Measurements from ENCODE around the gene COL4A1.

COL4A1 gene

DNA sequence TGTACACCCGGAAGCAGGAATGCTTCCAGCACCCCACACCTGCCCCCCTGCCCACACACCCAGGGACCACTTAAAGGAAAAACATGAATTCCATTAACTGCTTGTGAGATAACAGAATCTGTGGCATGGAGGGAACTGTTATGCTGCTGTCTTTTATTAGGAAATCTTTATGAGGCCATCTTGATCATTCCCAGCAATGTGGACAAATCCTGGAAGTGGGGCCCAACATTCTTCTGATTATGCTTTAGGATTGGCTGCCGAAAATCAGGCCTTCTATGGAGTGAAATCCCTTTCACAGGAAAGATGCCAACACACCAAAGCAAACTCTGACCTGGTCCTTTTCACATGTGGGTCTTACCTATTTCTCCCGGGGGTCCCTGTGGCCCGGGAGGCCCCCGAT lies 114.5 kb downstream of the COL4A1 start:
- Histone ChIP-seq H3K27ac (ENCODE audit: low read length) (no peak overlapping the region), H3K4me3 (ENCODE audit: low read length in 2 of 2) (no peak overlapping the region), H3K27me3 (ENCODE audit: control insufficient read depth in 1 of 2, insufficient read depth in 2 of 2, low read length in 2 of 2) (no peaks in the 10 kb centered on the region), H3K4me1 (ENCODE audit: control insufficient read depth, insufficient read depth, low read length) (peaks cover 16% of the 10 kb centered on the region), H3K9ac (ENCODE audit: low read length in 2 of 2) (no peak overlapping the region), H3K36me3 (ENCODE audit: control insufficient read depth in 2 of 2, insufficient read depth in 2 of 2, low read length in 2 of 2) (peaks cover 76 to 85% of the 10 kb centered on the region in 2 donors), H3K9me3 (ENCODE audit: control insufficient read depth in 2 of 2, low read length in 2 of 2) (no peaks in the 10 kb centered on the region)

DNA sequence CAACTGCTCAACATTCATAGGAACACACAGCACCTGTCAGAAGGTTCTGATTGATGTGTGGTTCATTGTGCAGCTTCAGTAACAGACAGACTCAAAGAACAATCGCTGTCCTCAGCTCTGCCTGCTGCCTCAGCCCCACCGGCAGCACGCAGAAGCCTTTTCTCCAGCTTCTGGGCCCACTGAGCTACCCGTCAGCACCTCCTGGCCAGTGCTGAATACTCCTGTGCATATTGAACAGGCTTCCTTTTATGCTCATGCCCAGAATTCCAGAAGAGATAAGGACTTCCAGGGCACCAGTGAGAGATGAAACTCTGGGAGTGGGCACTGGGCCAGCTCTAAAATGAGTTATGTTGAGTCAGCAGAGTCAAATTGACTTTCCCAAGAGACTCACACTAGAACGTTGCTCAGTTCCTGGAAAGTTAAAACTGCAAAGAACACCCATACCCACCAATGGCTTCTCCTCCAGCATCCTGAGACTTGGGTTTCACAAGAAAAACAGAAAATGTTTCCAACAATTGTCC lies 119.3 kb downstream of the COL4A1 start:
- H3K9ac ChIP-seq (ENCODE audit: low read length in 2 of 2): no peak overlapping the region
- peaks cover 71 to 77% of the 10 kb centered on the region in 2 donors for H3K36me3 ChIP-seq (ENCODE audit: control insufficient read depth in 2 of 2, insufficient read depth in 2 of 2, low read length in 2 of 2)
- no peaks in the 10 kb centered on the region for H3K27me3 ChIP-seq (ENCODE audit: control insufficient read depth in 1 of 2, insufficient read depth in 2 of 2, low read length in 2 of 2)
- peaks cover 10% of the 10 kb centered on the region for H3K4me1 ChIP-seq (ENCODE audit: control insufficient read depth, insufficient read depth, low read length)
- H3K27ac ChIP-seq (ENCODE audit: low read length): peak overlapping the region; percentile 18
- H3K9me3 ChIP-seq (ENCODE audit: control insufficient read depth in 2 of 2, low read length in 2 of 2): no peaks in the 10 kb centered on the region
- H3K4me3 ChIP-seq (ENCODE audit: low read length in 2 of 2): no peak overlapping the region

DNA sequence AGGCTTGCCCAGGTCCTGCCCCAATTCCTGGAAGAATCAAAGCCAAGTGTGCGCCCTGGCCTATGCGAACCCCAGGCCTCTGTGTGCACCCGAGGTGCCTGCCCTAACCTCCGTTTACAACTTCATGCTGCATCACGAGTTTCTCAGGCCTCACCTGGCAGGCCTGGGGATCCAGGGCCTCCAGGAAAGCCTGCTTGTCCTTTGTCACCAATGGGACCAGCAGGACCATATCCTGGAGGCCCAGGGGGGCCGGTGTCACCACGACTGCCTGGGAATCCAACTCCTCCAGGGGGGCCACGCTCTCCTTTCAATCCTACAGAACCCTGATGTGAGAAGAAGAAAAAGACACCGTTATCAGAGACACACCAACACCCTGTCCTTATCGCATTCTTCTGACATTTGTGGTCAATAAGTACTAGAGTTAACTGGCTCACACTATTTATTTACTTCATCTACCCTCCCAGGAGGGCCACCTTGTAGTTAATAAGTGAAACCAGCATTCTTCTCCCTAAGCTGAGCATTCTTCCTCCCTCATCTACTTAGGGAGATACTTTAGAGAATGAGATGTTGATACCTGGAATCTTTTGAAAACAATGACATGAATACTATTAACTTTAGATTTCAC lies 120.6 kb downstream of the COL4A1 start:
- Histone ChIP-seq H3K27ac (ENCODE audit: low read length) (no peak overlapping the region), H3K4me1 (ENCODE audit: control insufficient read depth, insufficient read depth, low read length) (peaks cover 9% of the 10 kb centered on the region), H3K36me3 (ENCODE audit: control insufficient read depth in 2 of 2, insufficient read depth in 2 of 2, low read length in 2 of 2) (peaks cover 71 to 77% of the 10 kb centered on the region in 2 donors)

DNA sequence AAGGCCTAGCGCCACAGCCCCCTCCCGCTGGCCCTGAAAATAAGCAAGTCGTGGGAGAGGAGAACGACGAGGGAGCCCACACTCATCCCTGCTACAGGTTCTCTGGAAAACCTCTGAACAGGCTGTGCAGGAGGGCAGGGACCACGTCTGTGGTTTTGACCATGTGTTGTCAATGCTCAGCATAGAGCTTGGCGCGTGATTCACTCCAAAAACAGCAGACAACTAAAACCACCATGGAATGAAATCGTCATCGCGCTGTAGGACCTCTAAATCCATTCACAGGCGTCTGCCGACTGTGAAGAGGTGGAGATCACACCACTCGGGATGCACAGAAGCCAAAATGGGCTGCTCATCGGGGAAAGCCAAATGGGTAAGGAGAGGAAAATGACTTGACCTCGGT lies 121.3 kb downstream of the COL4A1 start:
- no peaks in the 10 kb centered on the region for H3K9me3 ChIP-seq (ENCODE audit: control insufficient read depth in 2 of 2, low read length in 2 of 2)
- H3K4me3 ChIP-seq (ENCODE audit: low read length in 2 of 2): no peak overlapping the region
- peaks cover 9% of the 10 kb centered on the region for H3K4me1 ChIP-seq (ENCODE audit: control insufficient read depth, insufficient read depth, low read length)
- H3K9ac ChIP-seq (ENCODE audit: low read length in 2 of 2): no peak overlapping the region
- no peaks in the 10 kb centered on the region for H3K27me3 ChIP-seq (ENCODE audit: control insufficient read depth in 1 of 2, insufficient read depth in 2 of 2, low read length in 2 of 2)
- no peak overlapping the region for H3K27ac ChIP-seq (ENCODE audit: low read length)
- peaks cover 73 to 79% of the 10 kb centered on the region in 2 donors for H3K36me3 ChIP-seq (ENCODE audit: control insufficient read depth in 2 of 2, insufficient read depth in 2 of 2, low read length in 2 of 2)

More for the DNA sequence above, 120.6 kb downstream of the COL4A1 start:
- Histone ChIP-seq H3K27me3 (ENCODE audit: control insufficient read depth in 1 of 2, insufficient read depth in 2 of 2, low read length in 2 of 2) (no peaks in the 10 kb centered on the region), H3K9me3 (ENCODE audit: control insufficient read depth in 2 of 2, low read length in 2 of 2) (no peaks in the 10 kb centered on the region), H3K9ac (ENCODE audit: low read length in 2 of 2) (no peak overlapping the region), H3K4me3 (ENCODE audit: low read length in 2 of 2) (no peak overlapping the region)

DNA sequence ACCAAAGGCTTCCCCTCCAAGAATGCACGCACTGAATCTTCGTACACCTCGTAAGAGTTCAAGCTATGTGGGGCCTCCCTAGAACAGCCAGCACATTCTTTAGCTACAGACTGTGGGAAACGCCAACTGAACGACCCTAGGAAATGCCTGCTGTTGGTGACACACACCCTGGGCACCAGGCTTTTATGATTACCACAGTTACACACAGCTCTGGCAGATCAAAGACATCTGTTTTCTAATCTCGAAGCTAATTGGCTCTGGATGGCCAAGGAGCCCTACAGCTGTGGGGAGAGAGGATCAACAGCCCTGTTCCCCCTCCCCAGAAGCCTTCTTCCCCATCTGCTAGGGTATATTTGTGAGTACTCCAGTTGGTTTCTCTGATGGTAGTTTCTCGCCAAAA lies 123.0 kb downstream of the COL4A1 start:
- Histone ChIP-seq H3K9ac (ENCODE audit: low read length in 2 of 2) (no peak overlapping the region), H3K9me3 (ENCODE audit: control insufficient read depth in 2 of 2, low read length in 2 of 2) (no peaks in the 10 kb centered on the region), H3K27me3 (ENCODE audit: control insufficient read depth in 1 of 2, insufficient read depth in 2 of 2, low read length in 2 of 2) (no peaks in the 10 kb centered on the region), H3K4me3 (ENCODE audit: low read length in 2 of 2) (no peak overlapping the region), H3K4me1 (ENCODE audit: control insufficient read depth, insufficient read depth, low read length) (peaks cover 6% of the 10 kb centered on the region), H3K27ac (ENCODE audit: low read length) (no peak overlapping the region), H3K36me3 (ENCODE audit: control insufficient read depth in 2 of 2, insufficient read depth in 2 of 2, low read length in 2 of 2) (peaks cover 79 to 85% of the 10 kb centered on the region in 2 donors)

DNA sequence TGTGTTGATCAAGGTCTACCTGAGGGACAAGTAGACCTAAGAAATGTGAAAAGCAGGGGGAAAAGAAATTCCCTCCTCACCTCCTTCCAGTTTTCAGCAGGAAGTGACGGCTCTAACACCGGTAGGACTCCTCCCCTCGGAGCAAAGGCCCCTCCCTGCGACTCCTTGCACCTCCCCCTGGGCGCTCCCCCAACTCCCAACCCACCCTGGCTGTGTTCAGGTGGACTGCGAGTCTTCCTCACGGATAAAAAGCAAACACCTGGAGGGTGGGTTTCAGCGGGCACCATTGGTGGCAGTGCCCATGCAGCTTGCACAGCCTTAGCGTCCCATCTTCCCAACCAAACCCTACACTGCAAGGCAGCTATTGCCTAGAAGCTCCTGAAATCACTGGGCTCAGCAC lies 124.5 kb downstream of the COL4A1 start:
- Histone ChIP-seq H3K9me3 (ENCODE audit: control insufficient read depth in 2 of 2, low read length in 2 of 2) (no peaks in the 10 kb centered on the region), H3K27me3 (ENCODE audit: control insufficient read depth in 1 of 2, insufficient read depth in 2 of 2, low read length in 2 of 2) (no peaks in the 10 kb centered on the region), H3K27ac (ENCODE audit: low read length) (no peak overlapping the region), H3K9ac (ENCODE audit: low read length in 2 of 2) (no peak overlapping the region), H3K4me3 (ENCODE audit: low read length in 2 of 2) (no peak overlapping the region), H3K36me3 (ENCODE audit: control insufficient read depth in 2 of 2, insufficient read depth in 2 of 2, low read length in 2 of 2) (peaks cover 84 to 87% of the 10 kb centered on the region in 2 donors), H3K4me1 (ENCODE audit: control insufficient read depth, insufficient read depth, low read length) (no peaks in the 10 kb centered on the region)

DNA sequence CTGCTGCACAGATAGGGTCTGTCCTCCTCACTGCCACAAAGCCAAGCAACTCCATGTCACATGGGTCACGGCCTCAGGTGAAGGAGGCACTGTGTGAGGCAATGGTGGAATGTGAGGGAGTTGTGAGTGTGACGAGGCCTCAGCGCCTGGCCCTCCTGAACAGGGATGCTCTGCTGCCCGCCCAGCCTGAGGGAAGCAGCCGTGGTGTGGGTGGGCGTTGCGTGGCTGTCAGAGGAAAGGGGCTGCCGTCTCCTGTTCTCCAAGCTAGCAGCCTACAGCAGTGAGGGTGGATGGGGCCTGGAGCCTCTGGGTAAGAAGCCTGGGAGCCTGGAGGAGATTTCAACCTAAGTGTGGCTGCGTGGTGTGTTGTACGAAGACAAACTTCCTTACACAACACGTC lies 125.0 kb downstream of the COL4A1 start:
- H3K9me3 ChIP-seq (ENCODE audit: control insufficient read depth in 2 of 2, low read length in 2 of 2): no peaks in the 10 kb centered on the region
- no peaks in the 10 kb centered on the region for H3K27me3 ChIP-seq (ENCODE audit: control insufficient read depth in 1 of 2, insufficient read depth in 2 of 2, low read length in 2 of 2)
- no peak overlapping the region for H3K4me3 ChIP-seq (ENCODE audit: low read length in 2 of 2)
- peaks cover 85 to 90% of the 10 kb centered on the region in 2 donors for H3K36me3 ChIP-seq (ENCODE audit: control insufficient read depth in 2 of 2, insufficient read depth in 2 of 2, low read length in 2 of 2)
- H3K27ac ChIP-seq (ENCODE audit: low read length): no peak overlapping the region
- no peak overlapping the region for H3K9ac ChIP-seq (ENCODE audit: low read length in 2 of 2)
- no peaks in the 10 kb centered on the region for H3K4me1 ChIP-seq (ENCODE audit: control insufficient read depth, insufficient read depth, low read length)

DNA sequence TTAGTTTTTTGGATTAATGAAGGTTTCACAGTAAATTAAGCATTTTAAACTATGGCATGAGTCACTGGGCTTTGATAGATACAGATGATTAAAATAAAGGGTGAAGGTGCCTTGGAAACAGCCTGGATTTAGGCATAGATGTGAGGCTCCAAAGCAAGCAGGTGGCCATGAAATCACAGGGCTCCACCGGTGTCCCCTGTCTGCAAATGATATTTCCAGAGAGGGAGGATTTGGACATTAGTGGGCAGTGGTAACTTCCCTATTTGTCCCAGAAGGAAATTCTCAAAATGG lies 127.2 kb downstream of the COL4A1 start:
- Histone ChIP-seq H3K27ac (ENCODE audit: low read length) (no peak overlapping the region), H3K9ac (ENCODE audit: low read length in 2 of 2) (no peak overlapping the region), H3K36me3 (ENCODE audit: control insufficient read depth in 2 of 2, insufficient read depth in 2 of 2, low read length in 2 of 2) (peaks cover 89 to 99% of the 10 kb centered on the region in 2 donors), H3K4me3 (ENCODE audit: low read length in 2 of 2) (no peak overlapping the region), H3K9me3 (ENCODE audit: control insufficient read depth in 2 of 2, low read length in 2 of 2) (no peaks in the 10 kb centered on the region), H3K27me3 (ENCODE audit: control insufficient read depth in 1 of 2, insufficient read depth in 2 of 2, low read length in 2 of 2) (no peaks in the 10 kb centered on the region), H3K4me1 (ENCODE audit: control insufficient read depth, insufficient read depth, low read length) (no peaks in the 10 kb centered on the region)

DNA sequence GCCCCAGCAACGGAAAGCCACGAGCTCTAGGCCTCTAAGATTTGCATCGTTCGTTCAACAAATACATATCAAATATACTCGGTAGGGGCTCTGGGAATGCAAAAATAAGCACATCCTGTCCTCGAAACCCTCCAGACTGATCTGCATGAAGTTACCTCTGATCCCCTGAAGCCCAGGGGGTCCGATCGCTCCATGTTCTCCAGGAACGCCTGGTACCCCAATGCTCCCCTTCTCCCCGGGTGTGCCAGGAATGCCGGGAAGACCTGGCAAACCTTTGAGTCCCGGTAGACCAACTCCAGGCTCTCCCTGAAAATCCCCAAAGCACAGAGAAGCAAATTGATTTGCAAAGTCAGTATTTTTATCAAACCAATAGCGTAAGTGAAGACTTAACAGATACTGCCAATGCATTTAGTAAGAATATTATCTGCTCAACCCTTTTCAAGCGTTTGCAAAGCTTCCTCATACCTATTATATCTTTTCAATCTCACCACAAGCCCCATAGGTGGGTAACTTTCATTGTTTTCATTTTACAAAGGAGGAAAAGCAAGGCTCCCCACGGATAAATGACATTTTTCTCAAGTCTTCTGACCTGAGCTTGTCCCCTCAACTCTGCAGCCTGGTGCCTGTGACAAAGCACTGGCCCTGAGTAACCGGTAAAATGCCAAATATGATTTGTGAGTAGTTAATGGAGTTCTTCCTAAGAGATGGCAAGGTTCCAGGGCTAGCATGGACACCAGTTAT lies 127.7 kb downstream of the COL4A1 start:
- no peaks in the 10 kb centered on the region for H3K4me1 ChIP-seq (ENCODE audit: control insufficient read depth, insufficient read depth, low read length)
- no peak overlapping the region for H3K4me3 ChIP-seq (ENCODE audit: low read length in 2 of 2)
- no peaks in the 10 kb centered on the region for H3K27me3 ChIP-seq (ENCODE audit: control insufficient read depth in 1 of 2, insufficient read depth in 2 of 2, low read length in 2 of 2)
- H3K9ac ChIP-seq (ENCODE audit: low read length in 2 of 2): no peak overlapping the region
- H3K9me3 ChIP-seq (ENCODE audit: control insufficient read depth in 2 of 2, low read length in 2 of 2): no peaks in the 10 kb centered on the region
- H3K36me3 ChIP-seq (ENCODE audit: control insufficient read depth in 2 of 2, insufficient read depth in 2 of 2, low read length in 2 of 2): peaks cover 92 to 99% of the 10 kb centered on the region in 2 donors
- H3K27ac ChIP-seq (ENCODE audit: low read length): no peak overlapping the region

DNA sequence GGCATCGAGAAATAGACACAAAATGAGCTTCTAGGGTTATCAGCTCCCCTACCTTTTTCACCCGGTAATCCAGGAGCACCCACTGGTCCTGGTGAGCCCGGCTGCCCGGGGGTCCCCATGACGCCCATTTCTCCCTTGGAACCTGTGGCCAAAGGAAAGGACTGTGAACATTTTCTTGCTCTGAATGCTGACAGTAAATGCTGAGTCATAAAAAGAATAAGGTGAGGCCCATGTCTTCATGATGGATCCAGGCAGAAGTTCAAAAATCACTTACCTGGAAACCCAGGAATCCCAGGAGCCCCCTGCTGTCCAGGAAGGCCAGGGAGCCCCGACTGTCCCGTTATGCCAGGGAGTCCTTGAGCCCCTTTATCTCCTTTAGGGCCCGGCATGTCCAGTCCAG lies 129.2 kb downstream of the COL4A1 start:
- no peak overlapping the region for H3K27ac ChIP-seq (ENCODE audit: low read length)
- no peak overlapping the region for H3K9ac ChIP-seq (ENCODE audit: low read length in 2 of 2)
- H3K9me3 ChIP-seq (ENCODE audit: control insufficient read depth in 2 of 2, low read length in 2 of 2): no peaks in the 10 kb centered on the region
- peaks cover 99% of the 10 kb centered on the region in 2 donors for H3K36me3 ChIP-seq (ENCODE audit: control insufficient read depth in 2 of 2, insufficient read depth in 2 of 2, low read length in 2 of 2)
- no peaks in the 10 kb centered on the region for H3K4me1 ChIP-seq (ENCODE audit: control insufficient read depth, insufficient read depth, low read length)
- no peak overlapping the region for H3K4me3 ChIP-seq (ENCODE audit: low read length in 2 of 2)
- H3K27me3 ChIP-seq (ENCODE audit: control insufficient read depth in 1 of 2, insufficient read depth in 2 of 2, low read length in 2 of 2): no peaks in the 10 kb centered on the region

DNA sequence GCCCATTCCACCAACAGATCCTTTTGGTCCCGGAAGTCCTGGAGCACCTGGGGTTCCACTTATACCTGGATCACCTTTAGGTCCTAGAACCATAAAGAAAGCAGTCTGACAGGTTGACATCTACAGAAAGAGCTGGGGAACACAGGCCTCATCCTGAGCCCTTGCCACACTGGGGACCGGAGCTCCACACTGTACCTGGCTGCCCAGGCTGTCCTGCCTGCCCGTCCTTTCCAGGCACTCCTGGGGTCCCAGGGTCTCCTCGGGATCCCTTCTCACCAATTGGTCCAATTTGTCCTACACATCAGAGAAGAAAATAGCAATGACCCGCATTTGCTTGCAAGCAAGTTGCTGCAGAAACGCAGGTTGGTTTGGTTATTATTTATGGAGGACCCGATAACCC lies 130.5 kb downstream of the COL4A1 start:
- no peak overlapping the region for H3K9ac ChIP-seq (ENCODE audit: low read length in 2 of 2)
- H3K9me3 ChIP-seq (ENCODE audit: control insufficient read depth in 2 of 2, low read length in 2 of 2): no peaks in the 10 kb centered on the region
- no peak overlapping the region for H3K4me3 ChIP-seq (ENCODE audit: low read length in 2 of 2)
- H3K27ac ChIP-seq (ENCODE audit: low read length): no peak overlapping the region
- H3K4me1 ChIP-seq (ENCODE audit: control insufficient read depth, insufficient read depth, low read length): no peaks in the 10 kb centered on the region
- peaks cover 98 to 99% of the 10 kb centered on the region in 2 donors for H3K36me3 ChIP-seq (ENCODE audit: control insufficient read depth in 2 of 2, insufficient read depth in 2 of 2, low read length in 2 of 2)
- no peaks in the 10 kb centered on the region for H3K27me3 ChIP-seq (ENCODE audit: control insufficient read depth in 1 of 2, insufficient read depth in 2 of 2, low read length in 2 of 2)
